Tibial artery (tissue), 4 donors: ENCODE data around the gene PARN.

ENCODE experiments used
- DNase-seq, 2 donors: peaks; one replicate each; pipeline ENCODE4 v3.0.0-alpha.2; 2019
- H3K27ac ChIP-seq, 2 donors: fragments of 200-600 bp; sonication (generic) in 1 of 2; 1 replicate in 1 of 2; 2 replicates in 1 of 2; pipeline ENCODE4 v1.5.1; 2018 to 2019; ENCODE audit warnings: mild to moderate bottlenecking in 1 of 2
- H3K27me3 ChIP-seq, 2 donors: fragments of 200-600 bp; sonication (generic) in 1 of 2; one replicate each; pipeline versions ENCODE4 v1.5.1 to v1.6.0; 2016 to 2019
- H3K36me3 ChIP-seq, 3 donors: fragments of 200-600 bp; sonication (generic) in 2 of 3; one replicate each; pipeline ENCODE4 v1.5.1; 2016 to 2019; ENCODE audit warnings: mild to moderate bottlenecking in 2 of 3
- H3K4me1 ChIP-seq, 4 donors: fragments of 200-600 bp; sonication (generic) in 2 of 4; 1 replicate in 3 of 4; 2 replicates in 1 of 4; pipeline ENCODE4 v1.5.1; 2016 to 2019
- H3K4me3 ChIP-seq, 2 donors: fragments of 200-600 bp; sonication (generic) in 1 of 2; 1 replicate in 1 of 2; 2 replicates in 1 of 2; pipeline ENCODE4 v1.5.1; 2018 to 2019; ENCODE audit warnings: mild to moderate bottlenecking in 2 of 2
- H3K9me3 ChIP-seq, 3 donors: fragments of 200-600 bp; sonication (generic) in 1 of 3; one replicate each; pipeline ENCODE4 v1.5.1; 2016 to 2019
- intact Hi-C: fragments of 100-400 bp; cut with DNase I; formaldehyde crosslinking; loops from one replicate; pipeline ENCODE4 v1.15.0; 2023; ENCODE audit warnings: low total_unique reads
- TF ChIP-seq, protein P1 (sequence below), 2 experiments: fragments of 200-600 bp in 1 of 2; fragments of 450-650 bp in 1 of 2; IDR thresholded peaks; one replicate each; pipeline ENCODE4 v1.5.1; 2017 to 2019; ENCODE audit warnings: antibody characterized with exemption in 2 of 2, mild to moderate bottlenecking in 1 of 2, moderate library complexity in 1 of 2

Gene PARN

DNA sequence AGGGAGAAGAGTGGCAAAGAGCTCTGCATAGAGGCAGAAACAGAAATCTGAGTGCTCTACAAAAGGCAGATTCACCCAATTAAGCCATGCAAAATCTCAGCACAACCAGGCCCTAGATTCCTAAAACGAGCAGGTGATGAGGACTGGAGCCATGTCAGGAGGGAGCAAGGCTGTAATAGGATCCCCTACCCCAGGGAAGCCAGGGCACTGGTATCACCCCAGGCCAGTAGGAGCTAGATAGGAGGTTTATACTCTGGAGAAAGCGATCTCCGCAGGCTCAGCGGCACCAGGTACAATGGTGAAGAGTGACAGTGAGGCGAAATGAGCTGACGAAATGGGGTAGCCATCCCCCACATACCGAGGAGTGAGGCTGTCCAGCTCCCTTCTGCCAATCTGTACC lies 171.5 kb downstream of the PARN start:
- TF ChIP-seq, protein P1, sequence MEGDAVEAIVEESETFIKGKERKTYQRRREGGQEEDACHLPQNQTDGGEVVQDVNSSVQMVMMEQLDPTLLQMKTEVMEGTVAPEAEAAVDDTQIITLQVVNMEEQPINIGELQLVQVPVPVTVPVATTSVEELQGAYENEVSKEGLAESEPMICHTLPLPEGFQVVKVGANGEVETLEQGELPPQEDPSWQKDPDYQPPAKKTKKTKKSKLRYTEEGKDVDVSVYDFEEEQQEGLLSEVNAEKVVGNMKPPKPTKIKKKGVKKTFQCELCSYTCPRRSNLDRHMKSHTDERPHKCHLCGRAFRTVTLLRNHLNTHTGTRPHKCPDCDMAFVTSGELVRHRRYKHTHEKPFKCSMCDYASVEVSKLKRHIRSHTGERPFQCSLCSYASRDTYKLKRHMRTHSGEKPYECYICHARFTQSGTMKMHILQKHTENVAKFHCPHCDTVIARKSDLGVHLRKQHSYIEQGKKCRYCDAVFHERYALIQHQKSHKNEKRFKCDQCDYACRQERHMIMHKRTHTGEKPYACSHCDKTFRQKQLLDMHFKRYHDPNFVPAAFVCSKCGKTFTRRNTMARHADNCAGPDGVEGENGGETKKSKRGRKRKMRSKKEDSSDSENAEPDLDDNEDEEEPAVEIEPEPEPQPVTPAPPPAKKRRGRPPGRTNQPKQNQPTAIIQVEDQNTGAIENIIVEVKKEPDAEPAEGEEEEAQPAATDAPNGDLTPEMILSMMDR (IDR thresholded peaks at IDR 0.05), result no peak
- no peak for DNase-seq
- Histone ChIP-seq H3K4me3 (no peak overlapping the region), H3K27ac (no peak overlapping the region), H3K36me3 (peaks cover 0 to 2% (median 0%) of the 10 kb centered on the region in 3 donors), H3K27me3 (no peaks in the 10 kb centered on the region), H3K4me1 (no peaks in the 10 kb centered on the region), H3K9me3 (peaks cover 0 to under 1% (median 0%) of the 10 kb centered on the region in 3 donors)
- intact Hi-C loops, result no loop called here

DNA sequence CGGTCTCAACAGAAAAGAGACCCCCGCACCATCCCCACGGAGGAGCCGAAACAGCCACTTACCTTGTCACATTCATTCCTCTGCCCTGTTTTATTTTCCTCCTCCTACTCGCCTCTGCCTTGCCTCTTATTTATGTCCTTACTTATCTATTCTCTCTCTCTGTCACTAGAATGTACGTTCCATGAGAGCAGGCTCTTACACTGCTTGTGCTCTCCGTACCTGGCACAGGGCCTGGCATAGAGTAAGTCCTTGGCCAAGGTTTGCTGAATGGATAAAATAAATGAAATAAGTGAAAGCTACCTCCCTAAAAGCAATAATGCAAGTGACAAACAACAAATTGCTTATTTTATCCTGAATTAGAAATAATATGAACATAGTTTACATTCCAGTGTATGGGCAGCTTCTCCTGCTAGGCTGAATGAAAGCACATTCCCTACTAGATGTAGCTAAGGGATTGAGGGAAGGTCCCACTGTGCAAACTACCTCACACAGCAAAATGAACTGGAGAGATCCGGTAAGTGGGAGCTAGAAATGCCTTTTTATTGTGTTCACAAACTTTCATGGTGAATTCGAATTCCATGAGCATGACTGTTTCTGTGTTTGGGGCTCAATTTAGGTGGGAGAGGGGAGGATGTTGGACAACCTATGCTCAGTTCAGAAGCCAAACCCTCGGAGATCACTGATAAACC lies 173.1 kb downstream of the PARN start:
- no peaks in the 10 kb centered on the region for H3K4me1 ChIP-seq
- no peaks in the 10 kb centered on the region for H3K27me3 ChIP-seq
- no peak overlapping the region for H3K4me3 ChIP-seq
- DNase-seq, result no peak
- no peaks in the 10 kb centered on the region for H3K36me3 ChIP-seq
- H3K27ac ChIP-seq, result no peak overlapping the region
- H3K9me3 ChIP-seq, result no peaks in the 10 kb centered on the region
- TF ChIP-seq, protein P1 (IDR thresholded peaks at IDR 0.05), result no peak
- intact Hi-C loops, result no loop called here

DNA sequence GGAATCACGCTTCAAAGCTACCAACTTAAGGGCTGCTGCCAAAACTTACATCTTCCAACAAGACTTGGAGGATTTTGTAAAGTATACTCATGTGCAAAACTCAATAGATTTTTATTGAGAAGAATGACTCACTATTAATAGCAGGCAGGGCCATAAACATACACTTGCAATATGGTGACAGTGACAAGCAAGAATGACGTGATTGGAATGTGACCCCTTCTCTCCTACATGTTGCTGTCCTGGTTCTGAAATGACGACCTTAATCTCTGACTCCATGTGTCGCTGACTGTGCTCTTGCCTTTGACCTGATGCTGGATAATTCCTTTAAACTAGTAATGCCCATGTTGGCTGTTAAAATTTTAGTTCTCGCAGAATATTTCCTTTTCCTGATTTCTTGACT lies 174.5 kb downstream of the PARN start:
- no peaks in the 10 kb centered on the region for H3K9me3 ChIP-seq
- DNase-seq, result no peak
- intact Hi-C loops, result no loop called here
- TF ChIP-seq, protein P1 (IDR thresholded peaks at IDR 0.05), result no peak
- H3K27me3 ChIP-seq, result no peaks in the 10 kb centered on the region
- no peak overlapping the region for H3K27ac ChIP-seq
- H3K4me3 ChIP-seq, result no peak overlapping the region
- no peaks in the 10 kb centered on the region for H3K36me3 ChIP-seq
- H3K4me1 ChIP-seq, result peaks cover 0 to 6% (median 0%) of the 10 kb centered on the region in 4 donors

DNA sequence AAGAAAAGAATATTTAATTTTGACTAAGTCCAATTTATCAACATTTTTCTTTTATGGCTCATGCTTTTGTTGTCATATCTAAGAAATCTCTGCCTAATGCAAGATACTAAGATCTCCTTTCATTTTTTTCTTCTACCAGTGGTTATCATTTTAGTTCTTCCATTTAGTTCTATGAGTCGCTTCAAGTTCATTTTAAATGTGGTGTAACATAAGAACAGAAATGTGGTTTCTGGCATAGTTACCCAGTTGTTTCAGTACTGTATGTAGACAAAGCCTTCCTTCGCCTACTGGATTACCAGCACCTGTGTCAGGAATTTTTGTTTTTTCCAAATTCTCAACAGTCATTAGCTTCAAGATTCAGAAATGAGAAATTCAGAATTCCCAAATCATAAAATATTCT lies 175.7 kb downstream of the PARN start:
- TF ChIP-seq, protein P1 (IDR thresholded peaks at IDR 0.05), result no peak
- Histone ChIP-seq H3K27ac (no peak overlapping the region), H3K36me3 (no peaks in the 10 kb centered on the region), H3K4me3 (no peak overlapping the region), H3K4me1 (peaks cover 0 to 10% (median 0%) of the 10 kb centered on the region in 4 donors), H3K27me3 (no peaks in the 10 kb centered on the region), H3K9me3 (no peaks in the 10 kb centered on the region)
- no peak for DNase-seq
- intact Hi-C loops, result no loop called here

DNA sequence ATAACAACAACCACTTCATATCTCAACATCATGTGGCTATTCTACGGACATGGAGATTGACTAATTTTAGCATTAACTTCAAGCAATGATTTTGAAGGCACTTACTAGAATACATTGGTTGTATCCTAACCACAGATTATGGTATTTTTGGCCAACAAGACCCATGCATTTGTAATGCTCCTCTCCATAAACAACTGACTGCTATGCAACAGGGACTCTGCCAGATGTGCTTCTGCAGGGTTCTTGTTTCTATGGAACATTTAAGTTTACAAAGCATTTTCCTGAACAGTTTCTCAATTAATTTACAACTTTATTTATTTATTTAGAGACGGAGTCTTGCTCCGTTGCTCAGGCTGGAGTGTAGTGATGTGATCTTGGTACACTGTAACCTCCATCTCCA lies 178.0 kb downstream of the PARN start:
- intact Hi-C loops, result no loop called here
- Histone ChIP-seq H3K4me1 (peaks cover 0 to 10% (median 0%) of the 10 kb centered on the region in 4 donors), H3K4me3 (no peak overlapping the region), H3K27ac (no peak overlapping the region), H3K36me3 (no peaks in the 10 kb centered on the region), H3K27me3 (no peaks in the 10 kb centered on the region), H3K9me3 (no peaks in the 10 kb centered on the region)
- DNase-seq, result no peak
- TF ChIP-seq, protein P1 (IDR thresholded peaks at IDR 0.05), result no peak
